EH (cell line): ENCODE measurements around the gene KLK10.

ENCODE experiments used
- DNase-seq: peaks from one replicate; pipeline ENCODE4 v3.0.0-alpha.2; 2015; ENCODE audit warnings: low read depth

KLK10 gene, protein sequence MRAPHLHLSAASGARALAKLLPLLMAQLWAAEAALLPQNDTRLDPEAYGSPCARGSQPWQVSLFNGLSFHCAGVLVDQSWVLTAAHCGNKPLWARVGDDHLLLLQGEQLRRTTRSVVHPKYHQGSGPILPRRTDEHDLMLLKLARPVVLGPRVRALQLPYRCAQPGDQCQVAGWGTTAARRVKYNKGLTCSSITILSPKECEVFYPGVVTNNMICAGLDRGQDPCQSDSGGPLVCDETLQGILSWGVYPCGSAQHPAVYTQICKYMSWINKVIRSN

GRCh38 chr19:51019544-51019925 lies at the start of gene KLK10:
Gene KLK10 (minus strand): TSS chr19:51019709. CDS start chr19:51019130, 579 bp downstream.
- no peak for DNase-seq

GRCh38 chr19:51066393-51067186 lies 47.1 kb upstream of the KLK10 start:
- no peak for DNase-seq

DNA sequence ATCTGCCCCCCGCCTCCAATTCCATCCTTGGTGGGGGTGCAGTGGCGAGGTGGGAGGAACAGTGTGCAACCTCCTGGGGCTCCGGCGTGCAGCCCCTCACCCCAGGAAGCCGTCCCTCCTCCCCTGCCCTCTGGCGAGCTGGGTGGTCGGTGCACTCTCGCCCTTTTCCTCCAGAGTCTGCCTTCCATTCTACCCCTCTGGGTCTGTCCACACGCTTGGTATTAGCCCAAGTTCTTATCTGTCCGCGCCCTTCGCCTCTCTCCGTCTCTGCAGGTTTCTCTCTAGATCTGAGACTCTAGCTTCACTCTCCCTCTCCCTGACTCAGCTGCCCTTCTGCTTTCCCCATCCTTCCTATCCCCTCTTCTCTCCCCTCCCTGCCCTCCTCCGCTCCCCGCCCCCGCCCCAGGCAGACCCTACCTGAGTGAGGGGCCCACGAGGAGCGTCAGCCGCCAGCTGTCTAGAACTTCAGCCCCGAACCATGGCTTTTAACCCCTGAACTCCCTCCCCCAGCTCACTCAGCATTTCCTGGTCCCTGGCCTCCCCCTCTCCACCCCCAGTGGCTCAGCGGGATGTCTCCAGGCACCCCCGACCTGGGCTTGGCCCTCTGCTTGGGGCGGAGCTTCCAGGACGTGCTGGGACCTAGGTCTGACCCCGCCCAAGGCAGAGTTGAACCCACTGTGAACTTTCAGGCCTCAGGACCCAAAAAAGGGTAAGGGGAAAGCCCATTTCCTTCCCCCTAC lies 45.9 kb upstream of the KLK10 start:
- DNase-seq, result no peak

DNA sequence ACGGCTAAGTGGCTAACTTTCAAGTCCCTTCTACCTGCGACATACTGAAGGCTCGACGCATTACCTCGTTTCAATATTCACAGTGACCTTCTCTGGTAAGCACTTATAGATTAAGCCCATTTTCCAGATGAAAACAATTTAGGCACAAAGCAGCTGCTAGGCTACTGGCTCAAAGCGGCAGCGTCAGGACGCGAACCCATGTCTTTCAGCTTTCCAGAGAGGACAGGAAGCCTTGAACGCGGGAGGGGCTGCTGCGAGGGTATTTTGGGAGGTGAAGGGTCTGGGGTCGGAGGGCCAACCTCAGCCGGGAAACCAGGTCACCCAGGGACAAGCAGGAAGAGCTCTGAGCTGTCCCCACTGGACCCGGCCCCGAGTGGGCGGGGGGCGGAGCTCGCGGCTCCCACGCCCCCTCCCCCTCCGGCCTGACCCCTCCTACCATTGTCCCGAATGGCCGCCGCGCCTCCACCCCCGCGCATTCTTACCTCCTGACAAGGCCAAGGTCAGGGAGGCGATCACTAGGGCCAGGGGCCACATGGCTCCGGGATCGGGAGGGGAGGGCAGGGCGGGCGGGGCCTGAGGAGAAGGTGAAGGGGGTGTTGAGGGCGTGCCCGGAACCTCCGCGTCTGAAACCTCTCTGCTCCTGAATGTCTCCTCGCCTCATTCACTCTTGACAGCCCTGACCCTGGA lies 45.2 kb upstream of the KLK10 start, which contains the start of gene KLK13:
Gene KLK13 (minus strand): TSS at position 559 of the 687 bp plus-strand sequence. CDS start 25 bp downstream, at position 534.
- no peak for DNase-seq

DNA sequence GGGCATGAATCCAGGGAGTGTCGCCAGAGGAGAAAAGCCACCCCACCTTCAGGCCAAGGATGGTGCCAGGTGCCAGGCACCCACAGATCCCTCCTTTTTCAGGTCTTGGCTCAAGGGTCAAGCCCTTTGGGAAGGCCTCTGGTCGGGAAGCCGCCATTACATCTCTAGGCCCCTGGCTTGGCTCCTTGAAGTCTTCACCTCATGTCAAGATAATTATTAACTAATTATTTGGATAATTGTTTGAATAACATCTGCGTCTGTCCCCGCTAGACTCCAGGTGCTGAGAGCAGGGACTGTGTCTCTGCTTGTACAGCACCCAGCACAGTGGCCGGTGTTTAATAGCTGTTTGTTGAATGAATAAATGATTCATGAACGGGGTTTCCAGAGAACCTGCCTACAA lies 44.2 kb upstream of the KLK10 start:
- DNase-seq, result no peak

- DNase-seq, result no peak
Observed at GRCh38 chr19:51060973-51061372, 41.5 kb upstream of the KLK10 start.

- DNase-seq, result no peak
Observed at GRCh38 chr19:51060336-51060735, 40.8 kb upstream of the KLK10 start.

- DNase-seq, result no peak
Observed at GRCh38 chr19:51059715-51060114, 40.2 kb upstream of the KLK10 start.

GRCh38 chr19:51055866-51056265 lies 36.4 kb upstream of the KLK10 start:
- no peak for DNase-seq

DNA sequence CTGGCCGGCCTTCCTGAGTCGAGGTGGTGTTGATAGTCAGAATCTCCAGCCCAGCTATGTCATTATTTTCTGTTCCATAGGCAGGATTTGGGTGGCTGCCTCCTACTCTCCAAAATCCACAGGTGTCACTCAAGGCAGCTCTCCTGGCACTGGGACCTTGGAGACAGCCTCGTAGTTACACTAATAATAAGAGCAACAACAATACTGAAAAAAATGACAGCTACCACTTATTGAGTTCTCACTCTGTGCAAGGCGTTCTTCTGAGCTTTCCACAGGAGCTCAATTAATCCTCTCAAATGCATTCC lies 27.5 kb upstream of the KLK10 start:
- no peak for DNase-seq

- DNase-seq, result no peak
Observed at GRCh38 chr19:51044327-51044726, 24.8 kb upstream of the KLK10 start.

DNA sequence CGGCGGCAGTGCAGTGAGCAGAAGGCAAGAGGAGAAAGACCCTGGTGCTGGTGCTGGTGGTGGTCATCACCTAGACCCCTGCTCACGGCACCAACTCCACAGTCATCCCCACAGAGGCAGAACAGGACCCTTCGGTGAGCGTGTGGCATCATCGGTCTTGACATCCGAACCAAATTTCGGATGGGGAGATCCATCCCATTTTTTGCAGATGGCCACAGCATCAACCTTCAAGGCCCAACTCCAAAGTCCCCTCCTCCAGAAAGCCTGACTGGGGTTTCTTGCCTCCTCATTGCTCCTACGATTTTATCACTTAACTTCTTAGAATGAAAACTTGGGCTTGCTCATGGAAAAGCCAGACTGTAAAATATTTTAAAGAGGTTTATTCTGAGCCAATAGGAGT lies 24.0 kb upstream of the KLK10 start:
- DNase-seq, result no peak

DNA sequence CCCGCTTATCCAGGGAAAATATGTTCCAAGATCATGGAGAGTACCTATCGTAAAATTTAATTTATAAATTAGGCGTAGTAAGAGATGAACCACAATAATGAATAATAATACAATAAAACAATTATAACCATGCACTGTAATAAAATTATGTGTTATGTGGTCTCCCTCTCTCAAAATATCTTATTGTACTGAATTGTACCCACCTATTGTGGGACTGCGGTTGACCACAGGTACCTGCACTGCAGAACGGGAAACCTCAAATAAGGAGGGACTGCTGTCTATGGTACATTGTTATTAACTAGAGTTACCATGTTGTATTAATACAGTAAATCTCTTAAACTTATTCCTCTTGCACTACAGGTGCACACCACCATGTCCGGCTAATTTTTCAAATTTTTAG lies 20.6 kb upstream of the KLK10 start:
- no peak for DNase-seq

DNA sequence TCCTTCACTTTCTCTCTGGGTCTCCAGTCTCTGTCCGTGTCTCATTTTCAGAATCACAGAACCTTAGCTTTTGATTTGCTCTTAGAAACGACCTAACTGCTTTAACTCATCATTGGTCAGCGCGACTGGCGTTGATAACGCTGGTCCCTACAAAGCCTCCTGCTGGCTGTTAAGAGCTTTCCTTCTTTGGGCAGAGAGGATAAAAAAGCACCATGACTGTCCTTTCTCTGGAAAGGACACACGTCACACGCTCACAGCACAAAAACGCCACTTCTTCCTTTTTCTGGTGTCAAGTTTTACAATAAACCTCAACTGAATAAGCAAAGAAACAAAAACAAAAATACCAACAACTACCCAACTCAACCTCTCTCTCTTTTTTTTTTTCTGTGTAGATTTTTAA lies 17.0 kb upstream of the KLK10 start:
- no peak for DNase-seq

GRCh38 chr19:51034704-51035103 lies 15.2 kb upstream of the KLK10 start, which contains the start of gene KLK12:
Gene KLK12 (minus strand): TSS chr19:51035002. CDS start chr19:51034621, 381 bp downstream.
- no peak for DNase-seq

GRCh38 chr19:51031880-51032225 lies 12.3 kb upstream of the KLK10 start:
- DNase-seq, result no peak

GRCh38 chr19:51031220-51031879 lies 11.8 kb upstream of the KLK10 start:
- no peak for DNase-seq

GRCh38 chr19:51030631-51031030 lies 11.1 kb upstream of the KLK10 start:
- DNase-seq, result no peak

DNA sequence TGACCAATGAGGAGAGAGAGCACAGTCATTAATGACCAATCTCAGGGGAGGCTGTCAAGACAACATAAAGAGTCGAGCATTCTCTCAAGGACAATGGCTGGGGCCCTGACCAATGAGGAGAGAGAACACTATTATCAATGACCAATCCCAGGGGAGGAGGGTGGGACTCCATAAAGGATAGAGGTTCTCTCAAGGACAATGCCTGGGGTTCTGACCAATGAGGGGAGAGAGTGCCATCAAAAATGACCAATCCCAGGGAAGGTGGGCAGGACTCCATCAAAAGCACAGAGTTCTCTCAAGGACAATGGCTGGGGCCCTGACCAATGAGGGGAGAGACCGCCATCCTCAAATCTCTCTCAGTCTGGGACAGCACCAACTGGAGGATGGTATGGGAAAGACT lies 10.2 kb upstream of the KLK10 start:
- DNase-seq, result no peak

- DNase-seq, result no peak
Observed at GRCh38 chr19:51027873-51028272, 8.4 kb upstream of the KLK10 start.

DNA sequence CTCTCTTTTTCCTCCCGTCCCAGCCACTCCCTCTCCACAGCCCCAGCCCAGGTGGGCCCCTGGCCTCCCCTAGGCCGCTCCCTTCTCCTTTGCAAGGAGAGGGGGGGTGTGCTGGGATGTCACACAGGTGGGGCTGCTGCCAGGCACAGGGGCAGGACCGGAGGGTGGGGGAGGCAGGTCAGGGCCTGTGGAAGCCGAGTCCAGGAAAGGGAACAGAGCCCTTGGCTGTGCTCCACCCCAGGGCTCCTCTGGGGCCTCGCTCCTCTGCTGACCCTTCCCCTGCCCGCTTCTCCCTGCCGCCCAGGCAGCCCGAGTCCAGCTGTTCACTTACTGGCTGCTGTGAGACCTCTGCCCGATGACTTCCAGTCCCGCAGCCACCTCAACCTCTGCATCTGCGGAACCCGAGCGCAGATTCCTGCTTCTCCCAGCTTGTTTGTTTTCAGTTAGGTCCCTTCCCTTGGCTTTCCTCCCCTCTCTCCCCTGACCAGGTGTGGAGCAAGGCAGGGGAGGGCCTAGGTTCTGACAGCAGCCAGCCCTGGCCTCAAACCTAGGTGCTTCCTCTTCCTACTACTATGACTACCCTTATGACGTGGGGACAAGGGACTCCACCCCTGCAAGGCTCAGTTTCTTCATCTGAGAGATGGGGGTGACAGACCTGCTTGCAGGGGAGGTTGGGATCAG lies 7.8 kb upstream of the KLK10 start:
- DNase-seq, result no peak

DNA sequence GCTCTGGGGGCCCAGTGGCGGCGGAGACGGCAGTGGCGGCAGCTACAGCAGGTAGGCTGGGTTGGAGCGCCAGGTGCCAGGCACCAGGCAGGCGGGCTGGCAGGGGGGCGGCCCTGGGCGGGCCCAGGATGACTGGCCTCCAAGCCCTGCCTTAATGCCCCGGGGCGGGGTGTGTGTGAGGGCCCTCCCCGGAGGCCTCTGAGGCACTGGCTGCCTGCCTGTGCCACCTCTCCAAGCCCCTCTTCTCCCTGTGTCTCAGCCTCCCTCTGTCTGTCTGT lies 7.0 kb upstream of the KLK10 start, which contains the start of gene KLK11:
Gene KLK11 (minus strand): TSS at position 63 of the 278 bp plus-strand sequence. CDS start 985 bp downstream, outside the sequence.
- DNase-seq, result no peak
